22Rv1 (cell line): Measurements from ENCODE around the gene LAPTM5.

Source experiments
- ZFX ChIP-seq: fragments of 450-650 bp; IDR thresholded peaks from 2 replicates; pipeline ENCODE4 v1.6.1; 2017; ENCODE audit warnings: antibody characterized with exemption, borderline replicate concordance
- TF ChIP-seq, protein P1 (sequence below): fragments of 450-650 bp; IDR thresholded peaks from 2 replicates; pipeline ENCODE4 v1.5.1; 2017; ENCODE audit warnings: mild to moderate bottlenecking

GRCh38 chr1:30760596-30761324 is 3.2 kb upstream of the LAPTM5 start:
- TF ChIP-seq, protein P1, sequence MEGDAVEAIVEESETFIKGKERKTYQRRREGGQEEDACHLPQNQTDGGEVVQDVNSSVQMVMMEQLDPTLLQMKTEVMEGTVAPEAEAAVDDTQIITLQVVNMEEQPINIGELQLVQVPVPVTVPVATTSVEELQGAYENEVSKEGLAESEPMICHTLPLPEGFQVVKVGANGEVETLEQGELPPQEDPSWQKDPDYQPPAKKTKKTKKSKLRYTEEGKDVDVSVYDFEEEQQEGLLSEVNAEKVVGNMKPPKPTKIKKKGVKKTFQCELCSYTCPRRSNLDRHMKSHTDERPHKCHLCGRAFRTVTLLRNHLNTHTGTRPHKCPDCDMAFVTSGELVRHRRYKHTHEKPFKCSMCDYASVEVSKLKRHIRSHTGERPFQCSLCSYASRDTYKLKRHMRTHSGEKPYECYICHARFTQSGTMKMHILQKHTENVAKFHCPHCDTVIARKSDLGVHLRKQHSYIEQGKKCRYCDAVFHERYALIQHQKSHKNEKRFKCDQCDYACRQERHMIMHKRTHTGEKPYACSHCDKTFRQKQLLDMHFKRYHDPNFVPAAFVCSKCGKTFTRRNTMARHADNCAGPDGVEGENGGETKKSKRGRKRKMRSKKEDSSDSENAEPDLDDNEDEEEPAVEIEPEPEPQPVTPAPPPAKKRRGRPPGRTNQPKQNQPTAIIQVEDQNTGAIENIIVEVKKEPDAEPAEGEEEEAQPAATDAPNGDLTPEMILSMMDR: no peak
- TF ChIP-seq ZFX: no peak
